Keratinocyte (primary cell): Measurements from ENCODE around the gene CYTIP. TPM values are rescaled to one million over a fixed set of nuclear protein-coding genes. Genes with fewer than 3 reads are reported as not detected.

Experiments
- DNase-seq: peaks from one replicate; pipeline ENCODE4 v3.0.0-alpha.2; 2011; ENCODE audit warnings: low read depth, missing footprints, low spot score
- FAIRE-seq: peaks from 2 replicates; lab custom pipeline; 2011; peaks lifted over from hg19 to GRCh38; lab: Jason Lieb, UNC
- H2AFZ ChIP-seq: 2 replicates; pipeline ENCODE4 v1.6.0; 2012; ENCODE audit warnings: low read length, control low read depth, inconsistent platforms; ENCODE audit not compliant: control insufficient read depth
- H3K27ac ChIP-seq: 2 replicates; pipeline ENCODE4 v1.5.1; 2011; ENCODE audit warnings: low read length; ENCODE audit not compliant: control insufficient read depth, insufficient read depth
- H3K27me3 ChIP-seq: 3 replicates; pipeline ENCODE4 v1.6.0; 2011; ENCODE audit warnings: low read length; ENCODE audit not compliant: control insufficient read depth, insufficient read depth; ENCODE audit errors: extremely low read depth
- H3K36me3 ChIP-seq, 2 experiments: 2 replicates in 1 of 2; 3 replicates in 1 of 2; pipeline ENCODE4 v1.5.1; 2011; ENCODE audit warnings: low read length in 2 of 2, mild to moderate bottlenecking in 1 of 2; ENCODE audit not compliant: control insufficient read depth in 2 of 2, insufficient read depth in 2 of 2; ENCODE audit errors: extremely low read depth in 1 of 2
- H3K4me1 ChIP-seq: 3 replicates; pipeline ENCODE4 v1.5.1; 2011; ENCODE audit warnings: low read length; ENCODE audit not compliant: control insufficient read depth, insufficient read depth; ENCODE audit errors: extremely low read depth
- H3K4me2 ChIP-seq: 3 replicates; pipeline ENCODE4 v1.6.0; 2011; ENCODE audit warnings: low read depth, low read length; ENCODE audit not compliant: control insufficient read depth, insufficient read depth; ENCODE audit errors: extremely low read depth
- H3K4me3 ChIP-seq, 3 experiments: fragments of 200-600 bp in 1 of 3; sonication (generic) in 1 of 3; 2 replicates in 2 of 3; 3 replicates in 1 of 3; pipeline ENCODE4 v1.5.1; 2011 to 2016; ENCODE audit warnings: low read length in 3 of 3, mild to moderate bottlenecking in 3 of 3, control low read depth in 2 of 3, inconsistent platforms in 1 of 3, low read depth in 1 of 3, mixed read lengths in 1 of 3, mixed run types in 1 of 3, moderate library complexity in 1 of 3; ENCODE audit not compliant: control insufficient read depth in 2 of 3, insufficient read depth in 2 of 3; ENCODE audit errors: extremely low read depth in 1 of 3
- H3K79me2 ChIP-seq: 2 replicates; pipeline ENCODE4 v1.6.0; 2012; ENCODE audit warnings: low read length; ENCODE audit not compliant: control insufficient read depth, insufficient read depth
- H3K9ac ChIP-seq: 3 replicates; pipeline ENCODE4 v1.6.0; 2011; ENCODE audit warnings: low read length; ENCODE audit not compliant: control insufficient read depth, insufficient read depth; ENCODE audit errors: extremely low read depth
- H3K9me1 ChIP-seq: 3 replicates; pipeline ENCODE4 v1.6.0; 2011; ENCODE audit warnings: low read length; ENCODE audit not compliant: control insufficient read depth, insufficient read depth; ENCODE audit errors: extremely low read depth
- H3K9me3 ChIP-seq: 2 replicates; pipeline ENCODE4 v1.5.1; 2012; ENCODE audit warnings: low read depth, low read length; ENCODE audit not compliant: control insufficient read depth
- H4K20me1 ChIP-seq: 3 replicates; pipeline ENCODE4 v1.6.0; 2011; ENCODE audit warnings: low read length; ENCODE audit not compliant: control insufficient read depth, insufficient read depth; ENCODE audit errors: extremely low read depth
- CTCF ChIP-seq, 3 experiments: IDR thresholded peaks in 1 of 3; conservative IDR thresholded peaks in 1 of 3; optimal IDR thresholded peaks in 1 of 3; 2 replicates in 2 of 3; 3 replicates in 1 of 3; pipeline versions ENCODE3 to v1.5.1; 2011; ENCODE audit warnings: low read length in 3 of 3, mild to moderate bottlenecking in 3 of 3, moderate library complexity in 2 of 3, control low read depth in 1 of 3, inconsistent platforms in 1 of 3; ENCODE audit not compliant: insufficient read depth in 2 of 3; ENCODE audit errors: extremely low read depth in 1 of 3
- EZH2 ChIP-seq: IDR thresholded peaks from one replicate; pipeline ENCODE4 v1.6.1; 2012; ENCODE audit warnings: inconsistent platforms, mild to moderate bottlenecking, low read length, moderate library complexity
- dilution Hi-C: fragments of 300-500 bp; cut with MboI; formaldehyde crosslinking; loops from one replicate; pipeline ENCODE4 v1.7.0; 2020; ENCODE audit warnings: low sequenced_read_pairs; ENCODE audit not compliant: extremely low pct_ligation_motif_present
- polyA plus RNA-seq, 5 experiments: library from polyadenylated mRNA; depleted of rRNA in 3 of 5; stranded (reverse) in 3 of 5; stranded (forward) in 1 of 5; unstranded in 1 of 5; fragments of >200 nt; gene quantifications; 1 replicate in 1 of 5; 2 replicates in 3 of 5; 3 replicates in 1 of 5; pipeline versions ENCODE4 v1.2.1 to v1.2.3, GENCODE V29; 2011 to 2012; ENCODE audit warnings: missing spikeins in 2 of 5, low read depth in 1 of 5, low replicate concordance in 1 of 5

CYTIP gene
- polyA plus RNA-seq, 1 donor (not counting 4 experiments of a cell fraction or from before 2014, with no cell fraction given), result 0.21 TPM

- H4K20me1 ChIP-seq, result no peaks in the 10 kb centered on the region
- no peaks in the 10 kb centered on the region for H3K79me2 ChIP-seq
- H3K4me1 ChIP-seq, result no peaks in the 10 kb centered on the region
- H3K9me3 ChIP-seq, result no peaks in the 10 kb centered on the region
- dilution Hi-C loops, result no loop called here
- H2AFZ ChIP-seq, result no peak overlapping the region
- H3K4me3 ChIP-seq, result no peak overlapping the region
- H3K27me3 ChIP-seq, result no peaks in the 10 kb centered on the region
- H3K9me1 ChIP-seq, result no peaks in the 10 kb centered on the region
- FAIRE-seq (no peak), DNase-seq (no peak)
- H3K9ac ChIP-seq, result no peak overlapping the region
- H3K27ac ChIP-seq, result no peak overlapping the region
- no peaks in the 10 kb centered on the region for H3K36me3 ChIP-seq
- no peak for TF ChIP-seq CTCF (optimal IDR thresholded peaks at IDR 0.05 in 1 of 3, IDR thresholded peaks at IDR 0.05 in 1 of 3, conservative IDR thresholded peaks at IDR 0.05 in 1 of 3; ENCODE audit: extremely low read depth in 1 of 3, insufficient read depth in 2 of 3, low read length in 3 of 3)
- TF ChIP-seq EZH2, result no peak
- no peak overlapping the region for H3K4me2 ChIP-seq
These were observed 17.0 kb upstream of the CYTIP start for GRCh38 chr2:157460897-157461296.

- FAIRE-seq (no peak), DNase-seq (no peak)
- Histone ChIP-seq H3K27me3 (no peaks in the 10 kb centered on the region), H3K36me3 (no peaks in the 10 kb centered on the region), H3K9me3 (no peaks in the 10 kb centered on the region), H3K9me1 (no peaks in the 10 kb centered on the region), H3K9ac (no peak overlapping the region), H3K4me1 (no peaks in the 10 kb centered on the region), H3K4me2 (no peak overlapping the region), H4K20me1 (no peaks in the 10 kb centered on the region), H3K27ac (no peak overlapping the region), H3K4me3 (no peak overlapping the region), H2AFZ (no peak overlapping the region), H3K79me2 (no peaks in the 10 kb centered on the region)
- dilution Hi-C loops, result no loop called here
- no peak for TF ChIP-seq EZH2
- TF ChIP-seq CTCF (optimal IDR thresholded peaks at IDR 0.05 in 1 of 3, IDR thresholded peaks at IDR 0.05 in 1 of 3, conservative IDR thresholded peaks at IDR 0.05 in 1 of 3; ENCODE audit: extremely low read depth in 1 of 3, insufficient read depth in 2 of 3, low read length in 3 of 3), result no peak
These were observed 16.5 kb upstream of the CYTIP start for GRCh38 chr2:157460384-157460837.
